IMR-90 (cell line): ENCODE measurements around the gene PAQR4. TPM values are rescaled to one million over a fixed set of nuclear protein-coding genes. Genes with fewer than 3 reads are reported as not detected.

ENCODE experiments used
- ATAC-seq: fragments of 200-7000 bp; cut with Tn5 transposase; 2 replicates; pipeline ENCODE4 v1.9.1; 2020; ENCODE audit warnings: low read depth, mild to moderate bottlenecking, moderate library complexity
- BruUV-seq: library from RNA; stranded (reverse); fragments of 400-500 nt; replicated peaks from 2 replicates; lab custom pipeline; 2021; lab: Mats Ljungman, UMichigan
- CTCF ChIA-PET: fragments of 300-600 bp; formaldehyde crosslinking; extraction: SDS; loops from one replicate; lab custom pipeline; 2021; ENCODE audit warnings: antibody characterized with exemption; lab: Yijun Ruan, JAX
- POLR2A ChIA-PET: fragments of 300-600 bp; sonication (Branson Sonifier 250); formaldehyde crosslinking; loops from one replicate; lab custom pipeline; 2022; ENCODE audit warnings: antibody characterized with exemption; ENCODE audit not compliant: unreplicated experiment; lab: Charles Lee
- DNase-seq: peaks from one replicate; pipeline ENCODE4 v3.0.0; 2013
- H2AFZ ChIP-seq: replicated peaks from 2 replicates; pipeline ENCODE3; 2013; ENCODE audit warnings: low read length, mild to moderate bottlenecking; ENCODE audit not compliant: poor library complexity
- H2AK5ac ChIP-seq: 2 replicates; pipeline ENCODE4 v1.6.1; 2013; ENCODE audit warnings: low read depth, low read length, inconsistent platforms
- H2AK9ac ChIP-seq: replicated peaks from 2 replicates; pipeline ENCODE3; 2013; ENCODE audit warnings: mild to moderate bottlenecking, low read depth, low read length, moderate library complexity; ENCODE audit not compliant: poor library complexity
- H2BK120ac ChIP-seq: 2 replicates; pipeline ENCODE4 v1.6.1; 2013; ENCODE audit warnings: low read depth, low read length, inconsistent platforms
- H2BK15ac ChIP-seq: 3 replicates; pipeline ENCODE4 v1.6.1; 2013; ENCODE audit warnings: low read depth, low read length, inconsistent platforms
- H2BK20ac ChIP-seq: 2 replicates; pipeline ENCODE4 v1.6.1; 2013; ENCODE audit warnings: low read depth, mild to moderate bottlenecking, inconsistent platforms, low read length, moderate library complexity
- H2BK5ac ChIP-seq: 2 replicates; pipeline ENCODE4 v1.6.1; 2013; ENCODE audit warnings: mild to moderate bottlenecking, low read depth, low read length, inconsistent platforms; ENCODE audit not compliant: poor library complexity, severe bottlenecking
- H3K14ac ChIP-seq: replicated peaks from 2 replicates; pipeline ENCODE4 v1.6.1; 2013; ENCODE audit warnings: low read depth, low read length, inconsistent platforms
- H3K18ac ChIP-seq: 2 replicates; pipeline ENCODE4 v1.6.1; 2013; ENCODE audit warnings: low read depth, low read length, control low read depth
- H3K23ac ChIP-seq: 2 replicates; pipeline ENCODE4 v1.6.1; 2013; ENCODE audit warnings: low read depth, low read length, inconsistent platforms
- H3K27ac ChIP-seq: 2 replicates; pipeline ENCODE4 v1.5.1; 2013; ENCODE audit warnings: mild to moderate bottlenecking, control low read depth, low read length; ENCODE audit not compliant: insufficient read depth
- H3K27me3 ChIP-seq: 2 replicates; pipeline ENCODE4 v1.6.1; 2013; ENCODE audit warnings: low read length; ENCODE audit not compliant: control insufficient read depth, insufficient read depth
- H3K36me3 ChIP-seq: 2 replicates; pipeline ENCODE4 v1.6.1; 2013; ENCODE audit warnings: low read length, mixed read lengths; ENCODE audit not compliant: control insufficient read depth, insufficient read depth
- H3K4ac ChIP-seq: 2 replicates; pipeline ENCODE4 v1.6.1; 2013; ENCODE audit warnings: low read depth, low read length, inconsistent platforms
- H3K4me1 ChIP-seq: 2 replicates; pipeline ENCODE4 v1.6.1; 2013; ENCODE audit warnings: low read length, mixed read lengths; ENCODE audit not compliant: control insufficient read depth, insufficient read depth
- H3K4me2 ChIP-seq: 2 replicates; pipeline ENCODE4 v1.6.1; 2013; ENCODE audit warnings: low read depth, mild to moderate bottlenecking, control low read depth, low read length, moderate library complexity
- H3K4me3 ChIP-seq: 2 replicates; pipeline ENCODE4 v1.5.1; 2013; ENCODE audit warnings: low read depth, mild to moderate bottlenecking, control low read depth, low read length, moderate library complexity; ENCODE audit not compliant: insufficient read depth
- H3K56ac ChIP-seq: 2 replicates; pipeline ENCODE4 v1.6.1; 2013; ENCODE audit warnings: low read length, inconsistent platforms; ENCODE audit not compliant: insufficient read depth; ENCODE audit errors: extremely low read depth
- H3K79me1 ChIP-seq, 2 experiments: 2 replicates each; pipeline ENCODE4 v1.6.1; 2013; ENCODE audit warnings: low read length in 2 of 2, inconsistent platforms in 1 of 2, low read depth in 1 of 2
- H3K9ac ChIP-seq: 2 replicates; pipeline ENCODE4 v1.6.1; 2013; ENCODE audit warnings: low read depth, low read length, control low read depth
- H3K9me1 ChIP-seq: 2 replicates; pipeline ENCODE4 v1.6.1; 2013; ENCODE audit warnings: low read length, inconsistent platforms; ENCODE audit not compliant: insufficient read depth
- H3K9me3 ChIP-seq: 2 replicates; pipeline ENCODE4 v1.6.1; 2013; ENCODE audit warnings: low read length; ENCODE audit not compliant: control insufficient read depth, insufficient read depth
- H4K20me1 ChIP-seq: 2 replicates; pipeline ENCODE4 v1.6.1; 2013; ENCODE audit warnings: low read length, inconsistent platforms; ENCODE audit not compliant: insufficient read depth
- H4K5ac ChIP-seq: 2 replicates; pipeline ENCODE4 v1.6.1; 2013; ENCODE audit warnings: mild to moderate bottlenecking, low read depth, low read length, control low read depth
- H4K8ac ChIP-seq, 2 experiments: 2 replicates each; pipeline ENCODE4 v1.6.1; 2013; ENCODE audit warnings: low read depth in 2 of 2, low read length in 2 of 2, control low read depth in 1 of 2, inconsistent platforms in 1 of 2
- H4K91ac ChIP-seq: 2 replicates; pipeline ENCODE4 v1.6.1; 2013; ENCODE audit warnings: low read depth, low read length, inconsistent platforms; ENCODE audit not compliant: insufficient read depth
- BHLHE40 ChIP-seq: fragments of 150-350 bp; IDR thresholded peaks from 2 replicates; pipeline ENCODE4 v1.6.1; 2016; ENCODE audit warnings: mild to moderate bottlenecking, low read depth, low read length
- CEBPB ChIP-seq: IDR thresholded peaks from 2 replicates; pipeline ENCODE4 v1.6.1; 2012; ENCODE audit warnings: low read depth, low read length, improper control_type of control experiment
- CHD1 ChIP-seq: IDR thresholded peaks from 2 replicates; pipeline ENCODE4 v1.6.1; 2012; ENCODE audit warnings: low read depth, low read length, improper control_type of control experiment
- CTCF ChIP-seq: conservative IDR thresholded peaks from 2 replicates; pipeline ENCODE4 v1.5.1; 2012; ENCODE audit warnings: mild to moderate bottlenecking, low read depth, low read length, improper control_type of control experiment
- ELK1 ChIP-seq: fragments of 150-350 bp; IDR thresholded peaks from 2 replicates; pipeline ENCODE4 v1.6.1; 2016; ENCODE audit warnings: low read depth, mild to moderate bottlenecking, low read length, moderate library complexity, borderline replicate concordance
- FOS ChIP-seq: fragments of 150-350 bp; IDR thresholded peaks from 2 replicates; pipeline ENCODE4 v1.6.1; 2016; ENCODE audit warnings: low read depth, low read length
- MAFK ChIP-seq: IDR thresholded peaks from 2 replicates; pipeline ENCODE4 v1.6.1; 2012; ENCODE audit warnings: low read depth, low read length, improper control_type of control experiment
- MAZ ChIP-seq: IDR thresholded peaks from 2 replicates; pipeline ENCODE4 v1.6.1; 2012; ENCODE audit warnings: low read depth, mild to moderate bottlenecking, low read length, improper control_type of control experiment, moderate library complexity, borderline replicate concordance
- MXI1 ChIP-seq: IDR thresholded peaks from 2 replicates; pipeline ENCODE4 v1.6.1; 2012; ENCODE audit warnings: low read depth, mild to moderate bottlenecking, low read length, moderate library complexity, borderline replicate concordance
- NFE2L2 ChIP-seq: fragments of 150-350 bp; IDR thresholded peaks from 2 replicates; pipeline ENCODE4 v1.6.1; 2016; ENCODE audit warnings: low read depth, mild to moderate bottlenecking, low read length
- POLR2A ChIP-seq: IDR thresholded peaks from 2 replicates; pipeline ENCODE4 v1.6.1; 2012; ENCODE audit warnings: mild to moderate bottlenecking, low read depth, low read length
- RAD21 ChIP-seq: IDR thresholded peaks from 2 replicates; pipeline ENCODE4 v1.6.1; 2012; ENCODE audit warnings: low read length, improper control_type of control experiment
- RCOR1 ChIP-seq: IDR thresholded peaks from 2 replicates; pipeline ENCODE4 v1.6.1; 2012; ENCODE audit warnings: mild to moderate bottlenecking, low read length, improper control_type of control experiment; ENCODE audit not compliant: insufficient replicate concordance
- RFX5 ChIP-seq: IDR thresholded peaks from 2 replicates; pipeline ENCODE4 v1.8.0; 2012; ENCODE audit warnings: low read depth, mild to moderate bottlenecking, low read length, moderate library complexity
- SMC3 ChIP-seq: fragments of 150-350 bp; IDR thresholded peaks from 2 replicates; pipeline ENCODE4 v1.6.1; 2016; ENCODE audit warnings: low read depth, mild to moderate bottlenecking, antibody characterized with exemption, low read length, moderate library complexity
- USF2 ChIP-seq: fragments of 150-350 bp; IDR thresholded peaks from 2 replicates; pipeline ENCODE4 v1.6.1; 2017; ENCODE audit warnings: mild to moderate bottlenecking, antibody characterized with exemption, low read length, low read depth
- WGBS, 2 experiments: methylation state at CpG; one replicate each; pipeline versions ENCODE4 v1.1.5 to v1.1.7; 2013; ENCODE audit warnings: missing lambda C conversion rate in 2 of 2; ENCODE audit not compliant: insufficient read length in 1 of 2; ENCODE audit errors: extremely low coverage in 2 of 2; 5-methylcytosine and 5-hydroxymethylcytosine counted together
- dilution Hi-C: fragments of 300-500 bp; cut with HindIII; formaldehyde crosslinking; loops from one replicate; pipeline ENCODE4 v1.14.3; 2018; ENCODE audit warnings: low sequenced_read_pairs; ENCODE audit not compliant: unreplicated experiment
- in situ Hi-C: fragments of 300-500 bp; cut with MboI; formaldehyde crosslinking; loops from 3 replicates; pipeline ENCODE4 v1.14.3; 2019; ENCODE audit warnings: low sequenced_read_pairs, inconsistent platforms, mixed read lengths
- intact Hi-C: fragments of 100-400 bp; cut with micrococcal nuclease; formaldehyde crosslinking; loops from 2 replicates; pipeline ENCODE4 v1.10.0; 2022
- polyA plus RNA-seq, 3 experiments: library from polyadenylated mRNA; depleted of rRNA; stranded (reverse); fragments of >200 nt; gene quantifications; 2 replicates each; pipeline ENCODE4 v1.2.3, GENCODE V29; 2012; ENCODE audit warnings: low replicate concordance in 1 of 3
- total RNA-seq: library from RNA; depleted of rRNA; stranded (reverse); fragments of >200 nt; gene quantifications from 2 replicates; pipeline ENCODE4 v1.2.3, GENCODE V29; 2012

The PAQR4 gene
- total and polyA plus RNA-seq, 2 of the 4 experiments (the other 2 are of a cell fraction): 2.2 to 10.0 TPM

GRCh38 chr16:2929693-2930092, 39.5 kb upstream of the PAQR4 start:
- H3K36me3 ChIP-seq: peaks cover 34% of the 10 kb centered on the region
- H2AFZ ChIP-seq: no peak overlapping the region
- no peak overlapping the region for H4K8ac ChIP-seq
- no peak for ATAC-seq
- ChIA-PET POLR2A (no interaction called here), CTCF (no interaction called here)
- H2AK9ac ChIP-seq: no peak overlapping the region
- H3K4me3 ChIP-seq: no peak overlapping the region
- H3K23ac ChIP-seq: no peak overlapping the region
- H3K9me3 ChIP-seq: no peaks in the 10 kb centered on the region
- H3K27me3 ChIP-seq: no peaks in the 10 kb centered on the region
- WGBS, 2 experiments: 93% methylated on average over 3 of the region's 14 CpGs; no CpG with 5 or more reads in 1 of the 2 experiments
- H3K14ac ChIP-seq: no peak overlapping the region
- no peak overlapping the region for H2BK20ac ChIP-seq
- no peak overlapping the region for H4K91ac ChIP-seq
- no peak overlapping the region for H2BK15ac ChIP-seq
- no peak for TF ChIP-seq USF2
- no peak for TF ChIP-seq POLR2A
- no peak for TF ChIP-seq BHLHE40
- TF ChIP-seq CHD1: no peak
- no peak for TF ChIP-seq MXI1
- TF ChIP-seq RFX5: no peak
- TF ChIP-seq ELK1: no peak
- TF ChIP-seq CEBPB: no peak
- no peak for TF ChIP-seq RAD21
- TF ChIP-seq MAFK: no peak
- no peak for TF ChIP-seq CTCF
- no peak for TF ChIP-seq SMC3
- no peak for TF ChIP-seq NFE2L2
- TF ChIP-seq MAZ: no peak
- TF ChIP-seq RCOR1: no peak
- TF ChIP-seq FOS: no peak
- intact Hi-C loops (no loop called here), in situ Hi-C loops (no loop called here), dilution Hi-C loops (no loop called here)
- no peak overlapping the region for H3K4me2 ChIP-seq
- H3K18ac ChIP-seq: no peak overlapping the region
- H3K4ac ChIP-seq: no peak overlapping the region
- no peak overlapping the region for H4K5ac ChIP-seq
- no peaks in the 10 kb centered on the region for H3K4me1 ChIP-seq
- no peak overlapping the region for H3K27ac ChIP-seq
- no peaks in the 10 kb centered on the region for H3K9me1 ChIP-seq
- H4K20me1 ChIP-seq: peaks cover under 1% of the 10 kb centered on the region; the same call in 1 of the 2 replicates
- H2BK120ac ChIP-seq: no peak overlapping the region
- no peak overlapping the region for H3K9ac ChIP-seq
- no TSS peak for BruUV-seq
- DNase-seq: no peak
- no peak overlapping the region for H3K56ac ChIP-seq
- no peak overlapping the region for H2AK5ac ChIP-seq
- peaks cover 6 to 28% of the 10 kb centered on the region in 2 experiments for H3K79me1 ChIP-seq
- H2BK5ac ChIP-seq: no peak overlapping the region
